ENCODE data around the gene ZDHHC14. TPM values are rescaled to one million over a fixed set of nuclear protein-coding genes. Genes with fewer than 3 reads are reported as not detected.

Gene ZDHHC14
- total and polyA plus RNA-seq, 7 donors, result 2.4 to 12.6 (median 9.6) TPM

DNA sequence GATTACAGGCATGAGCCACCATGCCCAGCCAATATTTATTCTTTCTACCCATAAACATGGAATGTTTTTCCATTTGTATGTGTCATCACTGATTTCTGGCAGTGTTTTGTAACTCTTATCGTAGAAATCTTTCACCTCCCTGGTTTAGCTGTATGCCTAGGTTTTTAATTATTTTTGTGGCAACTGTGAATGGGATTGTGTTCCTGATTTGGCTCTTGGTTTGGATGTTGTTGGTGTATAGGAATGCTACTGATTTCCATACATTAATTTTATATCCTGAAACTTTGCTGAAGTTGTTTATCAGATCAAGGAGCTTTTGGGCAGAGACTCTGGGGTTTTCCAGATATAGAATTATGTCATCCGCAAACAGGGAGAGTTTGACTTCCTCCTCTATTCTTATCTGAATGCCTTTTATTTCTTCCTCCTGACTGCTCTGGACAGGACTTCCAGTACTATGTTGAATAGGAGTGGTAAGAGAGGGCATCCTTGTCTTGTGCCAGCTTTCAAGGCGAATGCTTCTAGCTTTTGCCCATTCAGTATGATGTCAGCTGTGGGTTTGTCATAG, 198.6 kb downstream of the ZDHHC14 start:
- WGBS, 2 donors, result 17 to 59% methylated on average over 3 of the region's 3 CpGs
- Histone ChIP-seq H3K36me3 (no peaks in the 10 kb centered on the region), H3K9me3 (no peaks in the 10 kb centered on the region), H3K4me3 (no peak overlapping the region), H3K4me1 (no peaks in the 10 kb centered on the region), H3K27me3 (no peaks in the 10 kb centered on the region), H3K27ac (no peak overlapping the region)
- TF ChIP-seq POLR2AphosphoS5 (IDR thresholded peaks at IDR 0.05), result no peak
- TF ChIP-seq EP300 (IDR thresholded peaks at IDR 0.05), result no peak
- no peak for TF ChIP-seq POLR2A (IDR thresholded peaks at IDR 0.05)
- TF ChIP-seq, protein P1, sequence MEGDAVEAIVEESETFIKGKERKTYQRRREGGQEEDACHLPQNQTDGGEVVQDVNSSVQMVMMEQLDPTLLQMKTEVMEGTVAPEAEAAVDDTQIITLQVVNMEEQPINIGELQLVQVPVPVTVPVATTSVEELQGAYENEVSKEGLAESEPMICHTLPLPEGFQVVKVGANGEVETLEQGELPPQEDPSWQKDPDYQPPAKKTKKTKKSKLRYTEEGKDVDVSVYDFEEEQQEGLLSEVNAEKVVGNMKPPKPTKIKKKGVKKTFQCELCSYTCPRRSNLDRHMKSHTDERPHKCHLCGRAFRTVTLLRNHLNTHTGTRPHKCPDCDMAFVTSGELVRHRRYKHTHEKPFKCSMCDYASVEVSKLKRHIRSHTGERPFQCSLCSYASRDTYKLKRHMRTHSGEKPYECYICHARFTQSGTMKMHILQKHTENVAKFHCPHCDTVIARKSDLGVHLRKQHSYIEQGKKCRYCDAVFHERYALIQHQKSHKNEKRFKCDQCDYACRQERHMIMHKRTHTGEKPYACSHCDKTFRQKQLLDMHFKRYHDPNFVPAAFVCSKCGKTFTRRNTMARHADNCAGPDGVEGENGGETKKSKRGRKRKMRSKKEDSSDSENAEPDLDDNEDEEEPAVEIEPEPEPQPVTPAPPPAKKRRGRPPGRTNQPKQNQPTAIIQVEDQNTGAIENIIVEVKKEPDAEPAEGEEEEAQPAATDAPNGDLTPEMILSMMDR (IDR thresholded peaks at IDR 0.05), result no peak
- intact Hi-C loops (cut with DNase I), result no loop called here
- no peak for DNase-seq

DNA sequence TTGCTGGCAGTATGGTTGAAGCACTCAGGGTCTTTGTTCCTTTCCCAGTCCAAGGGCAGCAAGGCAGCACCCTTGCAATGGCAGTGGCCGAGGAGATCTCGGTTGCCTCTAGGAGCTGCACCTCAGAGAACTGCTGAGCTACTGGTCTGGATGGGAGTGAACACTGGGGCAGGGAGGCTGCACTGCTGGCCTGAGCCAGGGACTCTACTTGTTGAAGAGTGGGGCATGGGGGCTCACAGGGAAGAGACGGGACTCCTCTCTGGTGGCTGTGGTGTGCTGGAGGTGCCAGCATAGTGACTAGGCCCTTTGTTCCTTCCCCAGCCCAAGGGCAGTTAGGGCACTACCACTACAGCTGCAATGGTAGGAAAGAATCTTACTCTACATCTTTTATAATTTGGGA, 203.0 kb downstream of the ZDHHC14 start:
- no peaks in the 10 kb centered on the region for H3K36me3 ChIP-seq
- 95 to 98% methylated on average over 3 of the region's 3 CpGs for WGBS, 2 donors
- no peak for DNase-seq
- no peak overlapping the region for H3K27ac ChIP-seq
- no peaks in the 10 kb centered on the region for H3K4me1 ChIP-seq
- intact Hi-C loops (cut with DNase I), result no loop called here
- no peaks in the 10 kb centered on the region for H3K9me3 ChIP-seq
- H3K27me3 ChIP-seq, result no peaks in the 10 kb centered on the region
- H3K4me3 ChIP-seq, result no peak overlapping the region
- TF ChIP-seq POLR2AphosphoS5 (IDR thresholded peaks at IDR 0.05) (no peak), EP300 (IDR thresholded peaks at IDR 0.05) (no peak), POLR2A (IDR thresholded peaks at IDR 0.05) (no peak)
- TF ChIP-seq, protein P1 (IDR thresholded peaks at IDR 0.05), result no peak

DNA sequence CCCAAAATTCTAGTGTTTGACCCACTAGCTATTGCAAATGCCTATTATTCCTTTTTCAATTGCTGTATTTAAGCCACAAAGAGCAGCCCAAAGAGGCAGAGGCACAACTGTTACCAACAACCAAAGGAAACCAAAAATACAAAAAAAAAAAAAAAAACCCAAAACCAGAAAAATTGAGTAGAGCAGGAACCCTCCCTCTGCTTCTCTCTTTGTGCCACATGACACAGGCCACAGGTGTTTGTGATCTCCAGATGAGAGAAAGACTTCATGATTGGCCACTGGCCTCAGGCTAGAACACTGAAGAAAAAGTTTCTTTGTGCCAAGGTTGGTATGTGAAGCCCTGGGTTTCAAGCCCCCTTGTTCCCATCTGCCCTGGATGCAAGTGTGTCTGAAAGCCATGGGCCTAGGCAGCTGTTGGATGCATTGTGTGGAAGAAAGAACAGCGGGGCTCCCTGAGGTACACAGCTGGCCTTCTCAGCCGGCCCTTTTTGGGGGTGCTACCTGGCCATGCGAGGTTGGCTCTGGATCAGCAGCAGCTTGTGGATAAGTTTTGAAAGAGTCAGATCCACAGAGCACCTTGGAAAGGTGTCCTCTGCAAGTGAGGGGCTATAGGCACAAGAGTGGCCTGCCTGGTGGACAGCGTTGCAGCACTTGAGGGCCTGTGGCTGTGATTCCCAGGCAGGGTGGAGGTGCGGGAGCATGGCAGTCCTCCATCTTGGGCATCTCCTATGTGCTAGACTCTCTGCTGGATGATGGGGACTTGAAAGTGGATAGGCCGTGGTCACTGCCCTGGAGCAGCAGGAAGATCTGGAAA, 204.5 kb downstream of the ZDHHC14 start:
- WGBS, 2 donors, result 93 to 94% methylated on average over 6 of the region's 6 CpGs
- intact Hi-C loops (cut with DNase I), result no loop called here

DNA sequence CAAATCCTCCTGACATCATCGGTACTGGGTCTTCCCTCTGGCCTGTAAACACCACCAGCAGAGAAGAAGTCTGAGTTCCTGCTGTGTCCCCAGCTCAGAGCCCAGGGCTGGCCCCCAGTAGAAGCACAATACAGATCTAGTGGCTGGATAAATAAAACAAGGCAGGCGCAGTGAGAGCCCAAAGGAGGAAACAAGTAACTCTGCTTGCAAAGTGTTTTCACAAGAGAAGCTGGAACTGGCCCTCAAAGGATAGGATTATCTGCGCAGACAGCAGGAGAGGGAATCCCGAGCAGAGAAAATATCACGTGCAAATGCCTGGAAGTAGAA, 205.1 kb downstream of the ZDHHC14 start:
- intact Hi-C loops (cut with DNase I), result no loop called here
- no peak for TF ChIP-seq EP300 (IDR thresholded peaks at IDR 0.05)
- Histone ChIP-seq H3K36me3 (no peaks in the 10 kb centered on the region), H3K27me3 (no peaks in the 10 kb centered on the region), H3K4me1 (no peaks in the 10 kb centered on the region), H3K27ac (no peak overlapping the region), H3K9me3 (peaks cover 0 to 3% (median 0%) of the 10 kb centered on the region in 4 donors), H3K4me3 (no peak overlapping the region)
- DNase-seq, result no peak
- WGBS, 2 donors, result 88 to 90% methylated on average over 5 of the region's 5 CpGs

More for the DNA sequence above, 204.5 kb downstream of the ZDHHC14 start:
- H3K27ac ChIP-seq, result no peak overlapping the region
- DNase-seq, result no peak
- H3K4me1 ChIP-seq, result no peaks in the 10 kb centered on the region
- no peaks in the 10 kb centered on the region for H3K27me3 ChIP-seq
- no peak for TF ChIP-seq EP300 (IDR thresholded peaks at IDR 0.05)
- TF ChIP-seq, protein P1 (IDR thresholded peaks at IDR 0.05), result no peak
- TF ChIP-seq POLR2A (IDR thresholded peaks at IDR 0.05), result no peak
- TF ChIP-seq POLR2AphosphoS5 (IDR thresholded peaks at IDR 0.05), result no peak
- no peak overlapping the region for H3K4me3 ChIP-seq
- H3K36me3 ChIP-seq, result no peaks in the 10 kb centered on the region
- peaks cover 0 to 2% (median 0%) of the 10 kb centered on the region in 4 donors for H3K9me3 ChIP-seq

DNA sequence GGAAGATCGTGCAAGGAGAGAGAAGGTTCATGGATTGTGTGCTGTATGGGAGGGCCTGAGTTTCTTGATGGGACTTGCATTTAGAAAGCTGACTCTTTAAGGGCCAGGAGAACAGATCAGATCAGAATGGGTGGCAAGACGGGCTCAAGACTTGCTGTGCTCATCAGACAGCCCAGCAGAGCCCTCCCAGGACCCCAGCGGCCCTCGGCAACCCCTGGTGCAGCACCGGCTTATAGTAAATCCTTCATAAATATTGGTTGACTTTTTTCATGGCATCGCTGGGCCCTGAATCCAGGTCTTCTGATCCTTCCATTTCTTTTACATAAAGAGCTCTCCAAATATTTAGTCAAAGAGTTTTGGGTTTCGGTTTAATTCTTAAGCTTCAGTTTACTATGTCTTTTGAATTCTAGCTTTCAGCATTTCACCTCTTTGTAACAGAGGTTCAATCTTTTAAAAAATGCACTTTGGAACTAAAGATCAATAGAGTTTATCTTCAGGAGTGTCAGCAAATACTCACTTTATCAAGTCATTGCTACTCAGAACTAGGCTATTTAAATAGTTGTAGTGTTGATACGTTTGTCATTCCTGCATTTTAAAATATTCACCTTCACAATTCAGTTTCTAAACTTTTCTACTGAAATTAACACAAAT, 205.6 kb downstream of the ZDHHC14 start:
- H3K27ac ChIP-seq, result no peak overlapping the region
- intact Hi-C loops (cut with DNase I), result no loop called here

More for the DNA sequence above, 205.6 kb downstream of the ZDHHC14 start:
- Histone ChIP-seq H3K4me3 (no peak overlapping the region), H3K4me1 (no peaks in the 10 kb centered on the region), H3K27me3 (no peaks in the 10 kb centered on the region), H3K9me3 (peaks cover 0 to 3% (median 0%) of the 10 kb centered on the region in 4 donors), H3K36me3 (no peaks in the 10 kb centered on the region)
- WGBS, 2 donors, result 85 to 91% methylated on average over 8 of the region's 8 CpGs
- DNase-seq, result no peak
- TF ChIP-seq POLR2A (IDR thresholded peaks at IDR 0.05) (no peak), EP300 (IDR thresholded peaks at IDR 0.05) (no peak), POLR2AphosphoS5 (IDR thresholded peaks at IDR 0.05) (no peak)
- TF ChIP-seq, protein P1 (IDR thresholded peaks at IDR 0.05), result no peak
